Measurements from ENCODE around the gene MSI2.

GRCh38 chr17:57293077-57293476 is 36.8 kb downstream of the MSI2 start:
- TF ChIP-seq EZH2 (IDR thresholded peaks at IDR 0.05; ENCODE audit: insufficient read depth, poor library complexity, severe bottlenecking) = no peak
- TF ChIP-seq EZH2phosphoT487 (IDR thresholded peaks at IDR 0.05; ENCODE audit: insufficient read depth, low read depth) = no peak

Measured in GM23248 (cell line).